SK-N-SH (cell line): ENCODE results near the gene TRIM62.

Source experiments
- ELF1 ChIP-seq: IDR thresholded peaks from 2 replicates; pipeline ENCODE4 v1.4.0; 2012
- FOXJ3 ChIP-seq: sonication (generic); formaldehyde crosslinking; IDR thresholded peaks from 2 replicates; pipeline ENCODE4 v1.5.1; 2020; ENCODE audit warnings: mild to moderate bottlenecking, missing genetic modification reagents
- FOXM1 ChIP-seq: IDR thresholded peaks from 2 replicates; pipeline ENCODE4 v1.4.0; 2012; ENCODE audit warnings: low read depth, mild to moderate bottlenecking
- GABPA ChIP-seq: IDR thresholded peaks from 2 replicates; pipeline ENCODE4 v1.4.0; 2012; ENCODE audit warnings: low read depth, mild to moderate bottlenecking
- GATA2 ChIP-seq: sonication (generic); formaldehyde crosslinking; IDR thresholded peaks from 2 replicates; pipeline ENCODE4 v1.5.0; 2020; ENCODE audit warnings: mild to moderate bottlenecking, missing genetic modification reagents
- NRF1 ChIP-seq: IDR thresholded peaks from 2 replicates; pipeline ENCODE4 v1.6.1; 2012; ENCODE audit warnings: low read depth, mild to moderate bottlenecking, low read length
- POLR2AphosphoS5 ChIP-seq: IDR thresholded peaks from 2 replicates; pipeline ENCODE4 v1.6.1; 2012; ENCODE audit warnings: low read depth, low read length
- RCOR1 ChIP-seq: fragments of 150-350 bp; IDR thresholded peaks from 2 replicates; pipeline ENCODE4 v1.6.1; 2017; ENCODE audit warnings: antibody characterized with exemption, low read length
- RXRA ChIP-seq: IDR thresholded peaks from 2 replicates; pipeline ENCODE4 v1.4.0; 2012; ENCODE audit warnings: low read depth, mild to moderate bottlenecking, borderline replicate concordance
- TCF12 ChIP-seq: IDR thresholded peaks from 2 replicates; pipeline ENCODE4 v1.4.0; 2012
- YY1 ChIP-seq: IDR thresholded peaks from 2 replicates; pipeline ENCODE4 v1.4.0; 2012; ENCODE audit warnings: low read depth, mild to moderate bottlenecking
- TF ChIP-seq, protein P1 (sequence below): fragments of 200-600 bp; sonication (generic); IDR thresholded peaks from 2 replicates; pipeline ENCODE4 v1.6.1; 2017; ENCODE audit warnings: antibody characterized with exemption, mild to moderate bottlenecking, moderate library complexity

DNA sequence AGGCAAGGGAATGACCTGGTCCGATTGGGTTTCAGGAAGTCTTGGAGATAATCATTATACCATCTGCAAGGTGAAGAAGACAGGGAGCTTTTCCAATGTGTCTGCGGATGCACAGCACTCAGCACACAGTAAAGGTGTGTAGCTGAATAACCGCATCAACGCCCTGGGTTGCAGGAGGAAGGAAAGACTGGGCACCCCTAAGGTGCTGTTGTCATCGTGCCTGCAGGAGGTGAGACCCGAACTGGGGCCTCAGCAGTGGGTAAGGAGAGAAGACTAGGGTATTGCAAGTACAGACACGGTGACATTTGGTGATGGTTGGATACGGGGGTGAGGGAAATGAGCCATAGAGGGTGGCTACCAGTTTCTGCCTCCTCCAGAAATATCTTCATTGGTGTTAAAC is 1.1 kb upstream of the TRIM62 start:
- no peak for TF ChIP-seq NRF1
- TF ChIP-seq, protein P1, sequence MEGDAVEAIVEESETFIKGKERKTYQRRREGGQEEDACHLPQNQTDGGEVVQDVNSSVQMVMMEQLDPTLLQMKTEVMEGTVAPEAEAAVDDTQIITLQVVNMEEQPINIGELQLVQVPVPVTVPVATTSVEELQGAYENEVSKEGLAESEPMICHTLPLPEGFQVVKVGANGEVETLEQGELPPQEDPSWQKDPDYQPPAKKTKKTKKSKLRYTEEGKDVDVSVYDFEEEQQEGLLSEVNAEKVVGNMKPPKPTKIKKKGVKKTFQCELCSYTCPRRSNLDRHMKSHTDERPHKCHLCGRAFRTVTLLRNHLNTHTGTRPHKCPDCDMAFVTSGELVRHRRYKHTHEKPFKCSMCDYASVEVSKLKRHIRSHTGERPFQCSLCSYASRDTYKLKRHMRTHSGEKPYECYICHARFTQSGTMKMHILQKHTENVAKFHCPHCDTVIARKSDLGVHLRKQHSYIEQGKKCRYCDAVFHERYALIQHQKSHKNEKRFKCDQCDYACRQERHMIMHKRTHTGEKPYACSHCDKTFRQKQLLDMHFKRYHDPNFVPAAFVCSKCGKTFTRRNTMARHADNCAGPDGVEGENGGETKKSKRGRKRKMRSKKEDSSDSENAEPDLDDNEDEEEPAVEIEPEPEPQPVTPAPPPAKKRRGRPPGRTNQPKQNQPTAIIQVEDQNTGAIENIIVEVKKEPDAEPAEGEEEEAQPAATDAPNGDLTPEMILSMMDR = no peak
- no peak for TF ChIP-seq FOXJ3
- TF ChIP-seq GATA2 = no peak
- TF ChIP-seq GABPA = no peak
- no peak for TF ChIP-seq RCOR1
- no peak for TF ChIP-seq POLR2AphosphoS5
- no peak for TF ChIP-seq YY1
- no peak for TF ChIP-seq RXRA
- TF ChIP-seq TCF12 = no peak
- no peak for TF ChIP-seq FOXM1
- TF ChIP-seq ELF1 = no peak
